Mucosa of descending colon (tissue), 3 donors: ENCODE measurements around the gene SEC61G. TPM values are rescaled to one million over a fixed set of nuclear protein-coding genes. Genes with fewer than 3 reads are reported as not detected.

Experiments
- ATAC-seq: fragments of 200-7000 bp; cut with Tn5 transposase; one replicate; pipeline ENCODE4 v1.9.1; 2020; ENCODE audit warnings: mild to moderate bottlenecking, moderate library complexity
- DNase-seq, 3 donors: peaks; one replicate each; pipeline ENCODE4 v3.0.0-alpha.2; 2020
- H3K36me3 ChIP-seq: fragments of 200-600 bp; one replicate; pipeline ENCODE4 v1.8.0; 2021; ENCODE audit warnings: low read depth, mild to moderate bottlenecking
- H3K4me1 ChIP-seq: fragments of 200-600 bp; one replicate; pipeline ENCODE4 v1.8.0; 2021; ENCODE audit warnings: low read depth, mild to moderate bottlenecking
- H3K4me3 ChIP-seq: fragments of 200-600 bp; one replicate; pipeline ENCODE4 v1.8.0; 2021; ENCODE audit warnings: mild to moderate bottlenecking
- H3K9me3 ChIP-seq: fragments of 200-600 bp; one replicate; pipeline ENCODE4 v1.8.0; 2021; ENCODE audit warnings: mild to moderate bottlenecking
- CTCF ChIP-seq: fragments of 200-600 bp; IDR thresholded peaks from one replicate; pipeline ENCODE4 v1.8.0; 2022; ENCODE audit warnings: antibody characterized with exemption, mild to moderate bottlenecking
- intact Hi-C, 2 donors: fragments of 100-400 bp; cut with DNase I in 1 of 2; cut with micrococcal nuclease in 1 of 2; formaldehyde crosslinking; loops; one replicate each; pipeline versions ENCODE4 v1.11.0 to v1.11.1; 2022; cut with DNase I, micrococcal nuclease
- total RNA-seq, 3 donors: library from RNA; stranded (reverse); fragmentation: NEBNext Ultra II Directional in 2 of 3; extraction: Animal tissue kit (Norgen Biotek cat#: 25700) in 2 of 3; gene quantifications; one replicate each; pipeline versions ENCODE4 v1.2.1 to v1.2.4, GENCODE V29; 2021 to 2023
- donor health status: DM: no; HTN: no; CAD: no; lungs with moderate emphysema.
- donor health status: DM: no; HTN: no; CAD: no.
- donor health status: DM: no; HTN: yes; CAD: no.

The SEC61G gene
- total RNA-seq, 3 donors from 2014 or later: 55.5 to 105 (median 84.2) TPM

GRCh38 chr7:54782829-54783228, 23.8 kb upstream of the SEC61G start:
- intact Hi-C loops: no loop called here
- ATAC-seq: no peak

GRCh38 chr7:54782314-54782713, 23.3 kb upstream of the SEC61G start:
- intact Hi-C loops: no loop called here
- H3K9me3 ChIP-seq: no peaks in the 10 kb centered on the region
- no peaks in the 10 kb centered on the region for H3K36me3 ChIP-seq
- H3K4me3 ChIP-seq: no peak overlapping the region
- no peaks in the 10 kb centered on the region for H3K4me1 ChIP-seq
- ATAC-seq (no peak), DNase-seq (no peak)
- TF ChIP-seq CTCF: no peak

More at GRCh38 chr7:54782829-54783228, 23.8 kb upstream of the SEC61G start:
- Histone ChIP-seq H3K9me3 (no peaks in the 10 kb centered on the region), H3K4me1 (no peaks in the 10 kb centered on the region), H3K4me3 (no peak overlapping the region), H3K36me3 (no peaks in the 10 kb centered on the region)
- DNase-seq: no peak
- TF ChIP-seq CTCF: no peak

GRCh38 chr7:54781134-54781920, 22.3 kb upstream of the SEC61G start:
- Histone ChIP-seq H3K4me1 (no peaks in the 10 kb centered on the region), H3K9me3 (peaks cover 2% of the 10 kb centered on the region), H3K4me3 (no peak overlapping the region), H3K36me3 (no peaks in the 10 kb centered on the region)
- intact Hi-C loops: no loop called here
- DNase-seq (no peak), ATAC-seq (no peak)
- no peak for TF ChIP-seq CTCF

GRCh38 chr7:54780490-54780889, 21.5 kb upstream of the SEC61G start:
- Histone ChIP-seq H3K4me3 (no peak overlapping the region), H3K4me1 (no peaks in the 10 kb centered on the region), H3K9me3 (peaks cover 7% of the 10 kb centered on the region), H3K36me3 (no peaks in the 10 kb centered on the region)
- TF ChIP-seq CTCF: no peak
- intact Hi-C loops: no loop called here
- no peak for DNase-seq
- no peak for ATAC-seq

GRCh38 chr7:54778696-54779540, 19.9 kb upstream of the SEC61G start:
- intact Hi-C loops: no loop called here
- H3K36me3 ChIP-seq: no peaks in the 10 kb centered on the region
- DNase-seq: no peak

More at GRCh38 chr7:54778696-54779540, 19.9 kb upstream of the SEC61G start:
- no peak for TF ChIP-seq CTCF
- Histone ChIP-seq H3K9me3 (peaks cover 7% of the 10 kb centered on the region), H3K4me1 (no peaks in the 10 kb centered on the region), H3K4me3 (no peak overlapping the region)
- ATAC-seq: no peak
